ENCODE results near the gene DIPK1B. TPM values are rescaled to one million over a fixed set of nuclear protein-coding genes. Genes with fewer than 3 reads are reported as not detected.

Gene DIPK1B
- 0.36 TPM for polyA plus RNA-seq (2012; ENCODE audit: missing spikeins)

DNA sequence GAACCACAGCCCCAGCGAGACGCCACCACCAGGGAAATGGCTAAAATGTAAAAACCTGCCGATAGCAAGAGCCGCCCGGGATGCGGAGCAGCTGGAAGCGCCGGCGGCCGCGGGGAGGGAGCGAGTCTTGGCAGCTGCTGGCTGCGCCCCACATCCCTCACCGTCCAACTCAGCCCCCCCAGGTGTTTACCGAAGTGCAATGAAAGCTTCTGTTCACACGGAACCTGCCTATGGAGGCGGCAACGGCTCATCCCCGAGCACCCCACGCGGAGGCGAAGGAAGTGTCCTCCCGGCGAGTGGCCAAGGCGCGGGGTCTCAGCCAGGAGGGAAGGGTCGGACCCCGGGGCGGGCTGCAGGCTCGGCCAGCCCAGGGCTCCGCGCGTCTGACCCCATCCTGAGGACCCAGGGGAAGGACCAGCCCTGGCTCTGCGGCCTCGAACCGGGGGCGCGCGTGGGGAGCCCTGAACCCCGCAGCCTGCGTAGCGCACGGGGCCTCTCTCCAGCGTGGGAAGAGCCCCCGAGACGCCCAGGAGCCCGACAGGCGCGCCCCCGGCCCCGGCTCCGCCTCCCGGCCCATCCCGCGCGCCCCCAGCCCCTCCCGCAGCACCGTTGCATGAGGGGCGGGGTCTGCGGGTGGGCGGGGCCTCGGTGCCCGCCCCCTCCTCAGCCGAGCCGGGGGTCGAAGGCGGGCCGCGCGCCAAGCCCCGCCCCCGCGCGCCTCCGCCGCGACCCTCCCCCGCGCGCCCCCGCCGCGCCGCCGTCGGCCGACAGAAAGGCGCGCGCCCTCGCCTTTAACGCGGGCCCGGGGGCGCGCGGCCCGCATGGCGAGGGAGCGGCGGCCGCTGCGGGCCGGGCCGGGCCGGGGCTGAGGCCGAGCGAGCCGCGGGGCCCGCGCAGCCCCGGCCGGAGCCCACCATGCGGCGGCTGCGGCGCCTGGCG, at the start of gene DIPK1B:
DIPK1B (plus strand) TSS at position 822 of the 939 bp plus-strand sequence; CDS start at position 916, 94 bp downstream.
- no peak for FAIRE-seq
- DNase-seq (ENCODE audit: insufficient read length), result no peak
- TF ChIP-seq POLR2AphosphoS5 (IDR thresholded peaks at IDR 0.05; ENCODE audit: low read depth, low read length), result no peak
- no peak for TF ChIP-seq POLR2A (IDR thresholded peaks at IDR 0.05; ENCODE audit: low read depth, low read length)
- no peak for TF ChIP-seq TAF1 (IDR thresholded peaks at IDR 0.05; ENCODE audit: borderline replicate concordance, low read depth, low read length)

DNA sequence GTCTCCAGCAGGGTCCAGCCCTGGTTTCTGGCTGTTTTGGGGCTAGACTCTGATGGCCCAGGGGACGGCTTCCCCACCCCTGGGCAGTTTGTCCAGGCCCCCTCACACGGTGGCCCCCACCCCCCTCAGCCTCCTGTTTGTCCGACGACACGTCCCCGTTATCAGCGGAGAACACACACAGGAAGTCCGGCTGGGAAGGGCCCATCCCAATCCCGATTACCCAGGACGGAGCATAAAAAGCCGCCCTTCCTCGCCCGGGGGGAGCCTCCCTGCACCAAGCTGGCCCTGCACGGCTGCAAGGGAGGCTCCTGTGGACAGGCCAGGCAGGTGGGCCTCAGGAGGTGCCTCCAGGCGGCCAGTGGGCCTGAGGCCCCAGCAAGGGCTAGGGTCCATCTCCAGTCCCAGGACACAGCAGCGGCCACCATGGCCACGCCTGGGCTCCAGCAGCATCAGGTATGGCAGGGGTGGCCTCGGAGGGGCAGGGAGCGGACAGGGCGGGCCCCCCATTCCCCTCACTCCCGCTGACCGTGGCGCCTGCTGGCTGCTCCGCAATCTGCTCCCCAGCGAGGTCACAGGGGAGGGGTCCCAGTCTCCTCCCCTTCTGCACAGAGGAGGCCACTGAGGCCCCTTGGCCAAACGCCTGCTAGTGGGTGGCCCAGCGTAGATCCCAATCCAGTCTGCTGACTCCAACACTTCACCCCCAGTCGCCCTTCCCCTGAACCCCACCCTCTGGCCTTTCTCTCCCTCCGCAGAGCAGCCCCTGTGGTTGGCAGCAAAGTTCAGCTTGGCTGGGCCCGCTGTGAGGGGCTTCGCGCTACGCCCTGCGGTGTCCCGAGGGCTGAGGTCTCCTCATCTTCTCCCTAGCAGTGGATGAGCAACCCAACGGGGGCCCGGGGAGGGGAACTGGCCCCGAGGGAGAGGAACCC, 49.5 kb upstream of the DIPK1B start, which contains the start of gene EGFL7:
EGFL7 (plus strand) TSS at position 261 of the 926 bp plus-strand sequence. CDS start 5,367 bp downstream, outside the sequence.
- no peak for TF ChIP-seq POLR2A (IDR thresholded peaks at IDR 0.05; ENCODE audit: low read depth, low read length)
- TF ChIP-seq POLR2AphosphoS5 (IDR thresholded peaks at IDR 0.05; ENCODE audit: low read depth, low read length), result no peak
- no peak for TF ChIP-seq TAF1 (IDR thresholded peaks at IDR 0.05; ENCODE audit: borderline replicate concordance, low read depth, low read length)
- FAIRE-seq (no peak), DNase-seq (ENCODE audit: insufficient read length) (no peak)

DNA sequence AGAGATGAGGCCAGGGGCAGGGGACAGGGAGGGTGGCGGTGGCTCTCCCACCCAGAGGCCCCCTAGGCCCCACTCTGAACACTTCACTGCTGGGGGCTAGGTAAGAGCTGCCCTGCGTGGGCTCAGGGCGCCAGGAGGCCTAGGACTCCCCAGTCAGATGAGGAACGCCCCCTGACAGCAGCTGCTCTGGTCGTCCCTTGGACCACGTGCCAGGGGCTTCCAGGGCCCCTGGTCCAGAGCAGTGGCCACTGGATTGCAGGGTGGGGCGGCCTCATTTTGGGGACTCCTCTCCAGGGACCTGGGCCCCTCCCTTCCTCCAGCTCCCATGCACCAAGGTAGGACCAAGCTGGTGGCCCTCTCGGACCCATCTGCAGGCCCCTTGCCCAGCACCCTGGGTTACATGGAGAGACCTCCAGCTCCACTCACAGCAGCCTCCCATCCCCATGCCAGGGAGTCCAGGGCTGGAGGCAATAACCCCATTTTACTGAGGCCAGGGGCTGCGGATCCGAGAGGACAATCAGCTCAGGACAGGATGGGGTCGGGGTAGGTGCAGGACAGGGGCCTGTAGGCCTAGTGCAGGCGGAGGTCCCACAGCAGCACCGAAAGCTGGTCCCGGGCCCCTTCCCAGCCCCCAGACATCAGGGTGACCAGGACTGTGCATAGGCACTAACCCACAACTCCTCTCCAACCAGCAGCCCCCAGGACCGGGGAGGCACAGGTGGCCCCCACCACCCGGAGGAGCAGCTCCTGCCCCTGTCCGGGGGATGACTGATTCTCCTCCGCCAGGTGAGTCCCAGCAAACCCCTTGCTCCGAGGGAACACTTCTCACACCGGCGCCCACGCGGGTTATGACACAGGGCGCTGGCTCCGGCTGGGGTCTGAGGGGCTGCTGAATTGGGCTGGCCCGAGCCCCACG, 48.1 kb upstream of the DIPK1B start:
- DNase-seq (ENCODE audit: insufficient read length) (no peak), FAIRE-seq (no peak)
- TF ChIP-seq POLR2A (IDR thresholded peaks at IDR 0.05; ENCODE audit: low read depth, low read length) (no peak), TAF1 (IDR thresholded peaks at IDR 0.05; ENCODE audit: borderline replicate concordance, low read depth, low read length) (no peak), POLR2AphosphoS5 (IDR thresholded peaks at IDR 0.05; ENCODE audit: low read depth, low read length) (no peak)

DNA sequence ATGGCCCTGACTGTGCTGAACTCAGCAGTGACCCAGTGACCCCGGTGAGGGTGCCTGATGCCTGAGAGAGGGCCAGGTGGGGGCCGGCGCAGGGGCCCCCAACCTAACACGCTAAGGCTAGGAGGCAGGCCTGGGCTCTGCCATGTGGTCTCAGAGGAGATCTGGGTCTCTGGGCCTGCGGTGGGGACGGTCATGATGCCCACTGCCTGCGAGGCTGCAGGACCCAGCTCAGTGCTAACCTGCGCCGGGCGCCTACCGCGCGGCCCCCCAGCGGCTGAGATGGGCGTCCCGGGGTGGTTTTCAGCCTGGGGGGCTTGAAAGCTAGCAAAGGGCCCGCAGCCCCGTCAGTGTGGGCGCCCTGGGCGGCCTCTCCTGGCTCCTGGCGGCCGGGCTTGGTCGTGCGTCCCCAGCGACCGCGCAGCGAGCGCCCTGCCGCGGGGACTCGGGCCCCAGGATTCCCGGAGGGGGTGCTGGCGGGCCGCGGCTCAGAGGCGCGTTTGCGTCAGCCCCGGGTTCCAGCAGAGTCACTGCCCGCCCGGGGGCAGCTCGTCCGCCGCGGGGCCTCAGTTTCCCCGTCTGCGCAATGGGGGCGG, 47.2 kb upstream of the DIPK1B start:
- TF ChIP-seq POLR2AphosphoS5 (IDR thresholded peaks at IDR 0.05; ENCODE audit: low read depth, low read length) (no peak), TAF1 (IDR thresholded peaks at IDR 0.05; ENCODE audit: borderline replicate concordance, low read depth, low read length) (no peak), POLR2A (IDR thresholded peaks at IDR 0.05; ENCODE audit: low read depth, low read length) (no peak)
- DNase-seq (ENCODE audit: insufficient read length) (peak; percentile 65), FAIRE-seq (no peak)

DNA sequence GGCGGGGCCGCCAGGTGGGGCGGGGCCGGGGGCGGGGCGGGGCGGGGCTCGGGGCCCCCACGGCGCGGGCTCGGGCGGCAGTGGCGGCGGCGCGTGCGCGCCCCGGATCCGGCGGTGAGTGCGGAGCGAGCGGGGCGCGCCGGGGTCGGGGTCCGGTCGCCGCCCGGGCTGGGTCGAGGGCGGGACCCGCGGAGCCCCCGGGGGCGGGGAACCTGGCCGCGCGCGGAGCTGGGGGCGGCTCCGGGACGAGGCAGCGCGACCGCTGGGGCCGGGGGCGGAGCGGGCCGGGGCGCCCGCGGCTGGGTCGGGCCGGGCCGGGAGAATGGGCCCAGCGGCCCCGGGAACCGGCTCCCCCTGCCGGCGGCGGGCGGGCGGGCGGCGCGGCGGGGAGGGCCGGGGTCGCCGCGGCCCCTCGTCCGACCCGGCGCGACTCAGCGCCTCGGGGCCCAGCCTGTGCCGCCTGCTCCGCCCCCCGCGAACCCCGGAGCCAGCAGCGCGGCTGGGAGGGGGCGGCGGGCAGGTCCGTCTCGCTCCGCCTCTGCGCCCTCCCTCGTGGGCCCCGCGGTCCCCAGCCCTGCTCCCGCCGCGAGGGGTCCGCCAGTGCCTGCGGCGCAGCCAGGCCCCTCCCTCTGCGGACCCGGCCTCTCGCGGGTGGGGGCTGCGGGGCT, 46.5 kb upstream of the DIPK1B start:
- TF ChIP-seq TAF1 (IDR thresholded peaks at IDR 0.05; ENCODE audit: borderline replicate concordance, low read depth, low read length) (no peak), POLR2AphosphoS5 (IDR thresholded peaks at IDR 0.05; ENCODE audit: low read depth, low read length) (no peak), POLR2A (IDR thresholded peaks at IDR 0.05; ENCODE audit: low read depth, low read length) (no peak)
- DNase-seq (ENCODE audit: insufficient read length) (no peak), FAIRE-seq (no peak)

DNA sequence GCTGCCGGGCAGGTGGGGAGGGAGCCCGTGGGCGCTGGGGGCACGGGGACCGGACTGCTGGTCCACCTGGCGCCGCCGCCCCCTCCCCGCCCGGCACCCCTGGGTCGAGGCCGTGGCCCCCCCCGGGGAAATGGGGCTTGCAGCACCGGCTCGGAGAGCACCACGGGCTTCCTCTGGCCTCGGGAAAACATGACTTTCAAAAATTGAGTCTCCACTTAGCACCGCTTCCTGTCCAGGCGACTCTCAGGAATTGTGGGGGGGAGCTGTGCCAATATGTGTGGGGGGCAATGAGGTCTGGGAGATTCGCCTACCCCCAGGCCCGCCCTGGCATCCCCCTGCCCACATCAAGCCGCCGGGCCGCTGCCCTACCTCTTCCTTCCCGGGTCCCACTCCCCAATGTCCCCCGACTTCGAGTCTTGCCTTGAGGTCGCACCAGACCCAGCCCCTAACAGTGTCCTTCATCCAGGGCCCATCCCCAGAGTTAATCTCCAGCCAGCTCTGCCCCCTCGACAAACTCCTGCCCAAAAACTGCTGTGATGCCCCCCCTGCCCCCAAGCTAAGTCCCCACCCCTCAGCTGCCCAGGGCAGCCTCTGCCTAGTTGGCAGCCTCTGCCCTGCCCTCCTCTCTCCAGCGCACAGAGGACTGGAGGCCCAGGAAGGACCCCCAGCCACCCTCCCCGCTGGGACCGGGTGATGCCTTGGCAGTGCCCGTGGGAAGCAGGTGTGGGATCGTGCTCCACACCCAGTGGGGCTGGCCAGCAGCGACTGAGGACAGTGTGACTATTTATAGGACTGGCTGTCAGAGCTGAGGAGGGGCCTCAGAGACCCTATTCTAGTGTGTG, 45.8 kb upstream of the DIPK1B start:
- FAIRE-seq (no peak), DNase-seq (ENCODE audit: insufficient read length) (no peak)
- TF ChIP-seq POLR2AphosphoS5 (IDR thresholded peaks at IDR 0.05; ENCODE audit: low read depth, low read length) (no peak), POLR2A (IDR thresholded peaks at IDR 0.05; ENCODE audit: low read depth, low read length) (no peak), TAF1 (IDR thresholded peaks at IDR 0.05; ENCODE audit: borderline replicate concordance, low read depth, low read length) (no peak)

DNA sequence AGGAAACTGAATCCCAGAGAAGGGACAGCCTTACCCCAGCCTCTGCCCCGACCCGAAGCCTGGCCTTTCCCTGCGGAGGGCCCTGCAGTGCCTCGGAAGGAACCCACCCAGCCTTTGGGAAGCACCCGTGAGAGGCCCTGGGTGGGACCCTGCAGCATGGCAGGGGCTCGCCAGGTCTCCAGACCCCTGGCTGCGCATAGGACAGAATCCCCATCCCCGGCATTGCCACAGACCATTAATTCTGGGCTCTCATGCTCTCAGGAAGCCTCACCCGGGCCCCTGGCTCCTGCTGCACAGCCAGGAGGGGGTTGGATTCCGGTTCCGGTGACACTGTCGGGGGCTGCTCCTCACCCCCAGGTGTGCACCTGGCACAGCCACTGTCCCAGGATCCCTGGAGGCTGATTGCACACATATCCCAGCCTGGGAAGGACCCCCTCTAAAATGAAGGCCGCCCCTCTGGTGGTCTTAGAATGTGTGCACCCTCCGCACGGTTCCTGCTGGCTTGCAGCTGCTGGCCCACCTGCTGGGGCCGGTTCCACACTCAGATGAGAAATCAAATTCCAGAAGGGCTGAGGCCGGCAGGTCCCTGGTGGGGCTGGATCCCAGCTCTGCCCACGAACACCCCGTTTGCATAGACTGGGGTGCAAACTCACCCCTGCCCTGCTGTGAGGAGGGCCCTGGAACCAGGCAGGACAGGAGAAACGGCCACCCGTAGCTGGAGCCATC, 45.0 kb upstream of the DIPK1B start:
- no peak for FAIRE-seq
- DNase-seq (ENCODE audit: insufficient read length), result no peak
- no peak for TF ChIP-seq POLR2AphosphoS5 (IDR thresholded peaks at IDR 0.05; ENCODE audit: low read depth, low read length)
- no peak for TF ChIP-seq TAF1 (IDR thresholded peaks at IDR 0.05; ENCODE audit: borderline replicate concordance, low read depth, low read length)
- TF ChIP-seq POLR2A (IDR thresholded peaks at IDR 0.05; ENCODE audit: low read depth, low read length), result no peak

DNA sequence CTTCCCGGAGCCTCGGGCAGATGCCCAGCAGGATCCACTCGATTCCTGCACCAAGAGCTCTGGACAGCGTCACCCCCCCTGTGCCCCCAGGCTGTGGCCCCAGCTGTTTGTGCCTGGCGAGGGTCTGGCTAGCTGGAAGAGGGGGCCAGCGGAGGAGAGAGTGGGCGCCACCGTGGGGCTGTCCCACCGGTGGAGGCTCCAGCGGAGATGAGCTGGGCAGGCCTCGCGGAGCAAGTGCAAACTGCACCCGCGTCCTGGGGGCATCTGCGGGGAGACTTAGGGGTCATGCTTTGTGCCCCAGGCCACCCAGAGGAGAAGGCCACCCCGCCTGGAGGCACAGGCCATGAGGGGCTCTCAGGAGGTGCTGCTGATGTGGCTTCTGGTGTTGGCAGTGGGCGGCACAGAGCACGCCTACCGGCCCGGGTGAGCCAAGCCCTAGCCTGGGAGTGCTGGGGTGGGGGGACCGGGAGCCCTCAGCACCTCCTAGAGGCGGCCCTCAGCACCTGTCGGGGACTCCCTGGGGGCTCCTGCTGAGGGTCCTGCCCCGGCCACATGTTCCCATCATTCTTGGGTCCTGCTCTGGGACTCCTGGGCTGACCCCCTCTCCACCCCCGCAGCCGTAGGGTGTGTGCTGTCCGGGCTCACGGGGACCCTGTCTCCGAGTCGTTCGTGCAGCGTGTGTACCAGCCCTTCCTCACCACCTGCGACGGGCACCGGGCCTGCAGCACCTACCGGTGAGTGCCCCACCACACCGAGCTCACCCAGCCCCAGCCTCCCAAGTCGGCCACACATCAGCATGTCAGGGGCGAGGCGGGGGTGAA, 44.2 kb upstream of the DIPK1B start:
- TF ChIP-seq TAF1 (IDR thresholded peaks at IDR 0.05; ENCODE audit: borderline replicate concordance, low read depth, low read length) (no peak), POLR2AphosphoS5 (IDR thresholded peaks at IDR 0.05; ENCODE audit: low read depth, low read length) (no peak), POLR2A (IDR thresholded peaks at IDR 0.05; ENCODE audit: low read depth, low read length) (no peak)
- DNase-seq (ENCODE audit: insufficient read length) (no peak), FAIRE-seq (no peak)
